K562 (cell line): ENCODE data around the gene PMPCA. TPM values are rescaled to one million over a fixed set of nuclear protein-coding genes. Genes with fewer than 3 reads are reported as not detected.
A peak's percentile ranks its signal among the peaks of the same experiment; 100 is the strongest.

Experiments used
- ATAC-seq: fragments of 200-7000 bp; cut with Tn5 transposase; 3 replicates; pipeline ENCODE4 v1.9.1; 2020; ENCODE audit warnings: moderate library complexity
- BruUV-seq: library from RNA; stranded (reverse); fragments of 400-500 nt; replicated peaks from 2 replicates; lab custom pipeline; 2021; lab: Mats Ljungman, UMichigan
- CTCF ChIA-PET: fragments of 300-600 bp; formaldehyde crosslinking; extraction: SDS; loops from one replicate; lab custom pipeline; 2021; ENCODE audit warnings: low intra/inter-chr PET ratio; lab: Yijun Ruan, JAX
- POLR2A ChIA-PET: fragments of 300-600, 350-650 bp; sonication (Branson Sonifier 250); formaldehyde crosslinking; extraction: SDS; loops from one replicate; lab custom pipeline; 2021; ENCODE audit warnings: antibody characterized with exemption, inconsistent platforms; lab: Yijun Ruan, JAX
- DNase-seq, 4 experiments: peaks; one replicate each; pipeline versions ENCODE4 v3.0.0 to v3.0.0-alpha.2; 2011 to 2018; ENCODE audit warnings: low spot score in 3 of 4, mixed read lengths in 3 of 4; ENCODE audit errors: extremely low read depth in 1 of 4
- FAIRE-seq: peaks from 2 replicates; lab custom pipeline; 2011; peaks lifted over from hg19 to GRCh38; lab: Jason Lieb, UNC
- H2AFZ ChIP-seq: 2 replicates; pipeline ENCODE4 v1.6.0; 2011; ENCODE audit warnings: low read depth, low read length, control low read depth, inconsistent platforms
- H3K27ac ChIP-seq: fragments of 200-600 bp; 3 replicates; pipeline ENCODE4 v1.8.0; 2011; ENCODE audit warnings: low read depth, mild to moderate bottlenecking, control low read depth, inconsistent platforms, low read length, moderate library complexity, mixed read lengths; ENCODE audit errors: extremely low read depth
- H3K27me3 ChIP-seq, 2 experiments: fragments of 300-600 bp in 1 of 2; 2 replicates in 1 of 2; 3 replicates in 1 of 2; pipeline versions ENCODE4 v1.6.0 to v1.8.0; 2011; ENCODE audit warnings: inconsistent platforms in 2 of 2, low read length in 2 of 2, mild to moderate bottlenecking in 1 of 2, mixed read lengths in 1 of 2, moderate library complexity in 1 of 2; ENCODE audit not compliant: control insufficient read depth in 2 of 2, insufficient read depth in 2 of 2
- H3K36me3 ChIP-seq: fragments of 300-600 bp; 3 replicates; pipeline ENCODE4 v1.8.0; 2011; ENCODE audit warnings: mild to moderate bottlenecking, low read length, inconsistent platforms; ENCODE audit not compliant: control insufficient read depth, insufficient read depth
- H3K4me1 ChIP-seq, 2 experiments: fragments of 200-600 bp in 1 of 2; replicated peaks in 1 of 2; 2 replicates in 1 of 2; 3 replicates in 1 of 2; pipeline versions ENCODE4 v1.5.1 to v1.8.0; 2011; ENCODE audit warnings: inconsistent platforms in 2 of 2, low read length in 2 of 2, mild to moderate bottlenecking in 1 of 2, mixed read lengths in 1 of 2, moderate library complexity in 1 of 2; ENCODE audit not compliant: control insufficient read depth in 2 of 2, insufficient read depth in 2 of 2
- H3K4me2 ChIP-seq: 2 replicates; pipeline ENCODE4 v1.6.1; 2011; ENCODE audit warnings: low read length, control low read depth, inconsistent platforms, mixed read lengths; ENCODE audit not compliant: insufficient read depth
- H3K4me3 ChIP-seq: fragments of 200-600 bp; sonication (generic), shearing (Covaris generic); 2 replicates; pipeline ENCODE4 v1.5.1; 2016; ENCODE audit warnings: control low read depth, inconsistent platforms
- H3K79me2 ChIP-seq: fragments of 200-600 bp; 3 replicates; pipeline ENCODE4 v1.8.0; 2011; ENCODE audit warnings: low read length, inconsistent platforms; ENCODE audit not compliant: control insufficient read depth, insufficient read depth
- H3K9ac ChIP-seq, 2 experiments: 2 replicates each; pipeline versions ENCODE4 v1.6.0 to v1.6.1; 2011; ENCODE audit warnings: low read depth in 2 of 2, low read length in 2 of 2, control low read depth in 1 of 2, inconsistent platforms in 1 of 2, mild to moderate bottlenecking in 1 of 2, mixed read lengths in 1 of 2; ENCODE audit not compliant: insufficient read depth in 1 of 2
- H3K9me1 ChIP-seq: one replicate; pipeline ENCODE4 v1.6.0; 2011; ENCODE audit warnings: inconsistent platforms, mild to moderate bottlenecking, low read length, moderate library complexity; ENCODE audit not compliant: control insufficient read depth, insufficient read depth
- H3K9me3 ChIP-seq: replicated peaks from 2 replicates; pipeline ENCODE4 v1.5.1; 2011; ENCODE audit warnings: low read depth, low read length, inconsistent platforms; ENCODE audit not compliant: control insufficient read depth, insufficient read depth
- H4K20me1 ChIP-seq: replicated peaks from 2 replicates; pipeline ENCODE4 v1.6.1; 2011; ENCODE audit warnings: low read length, inconsistent platforms, mixed read lengths; ENCODE audit not compliant: control insufficient read depth, insufficient read depth
- DNMT1 ChIP-seq: fragments of 450-650 bp; IDR thresholded peaks from 2 replicates; pipeline ENCODE4 v1.6.1; 2016; ENCODE audit warnings: antibody characterized with exemption, mild to moderate bottlenecking
- KLF6 ChIP-seq: fragments of 250-450 bp; sonication (Bioruptor Pico); IDR thresholded peaks from 2 replicates; pipeline ENCODE4 v1.4.0; 2020; ENCODE audit warnings: mild to moderate bottlenecking, moderate library complexity, borderline replicate concordance
- LCOR ChIP-seq: sonication (generic); formaldehyde crosslinking; IDR thresholded peaks from 2 replicates; pipeline ENCODE4 v1.8.0; 2022; ENCODE audit warnings: mild to moderate bottlenecking, missing genetic modification reagents
- RHOXF2B ChIP-seq: fragments of 250-450 bp; sonication (Bioruptor Pico); conservative IDR thresholded peaks from 2 replicates; pipeline ENCODE4 v1.5.1; 2021
- SMAD1 ChIP-seq: fragments of 150-350 bp; IDR thresholded peaks from 2 replicates; pipeline ENCODE4 v1.6.1; 2014; ENCODE audit warnings: low read length, low read depth; ENCODE audit not compliant: partially characterized antibody
- STAG1 ChIP-seq: sonication (generic); formaldehyde crosslinking; IDR thresholded peaks from 2 replicates; pipeline ENCODE4 v1.5.0; 2020; ENCODE audit warnings: missing genetic modification reagents, borderline replicate concordance
- TFAM ChIP-seq: fragments of 250-450 bp; sonication (Bioruptor Pico); conservative IDR thresholded peaks from 2 replicates; pipeline ENCODE4 v1.5.0; 2021; ENCODE audit warnings: mild to moderate bottlenecking, moderate library complexity
- TSC22D4 ChIP-seq: fragments of 450-650 bp; IDR thresholded peaks from 2 replicates; pipeline ENCODE4 v1.6.1; 2016; ENCODE audit warnings: missing genetic modification characterization, missing biosample characterization, control low read depth
- ZNF263 ChIP-seq: sonication (generic); formaldehyde crosslinking; IDR thresholded peaks from 2 replicates; pipeline ENCODE4 v1.8.0; 2022; ENCODE audit warnings: mild to moderate bottlenecking, missing genetic modification reagents, borderline replicate concordance
- ZNF436 ChIP-seq: fragments of 250-450, 450-650 bp; sonication (Bioruptor Pico); formaldehyde crosslinking; IDR thresholded peaks from 2 replicates; pipeline ENCODE4 v1.7.0; 2020; ENCODE audit warnings: mild to moderate bottlenecking
- ZNF561 ChIP-seq: fragments of 450-650 bp; formaldehyde crosslinking; conservative IDR thresholded peaks from 2 replicates; pipeline ENCODE4 v1.4.0; 2020; ENCODE audit warnings: mild to moderate bottlenecking, moderate library complexity
- ZNF740 ChIP-seq, 3 experiments: fragments of 200-800 bp in 1 of 3; sonication (Bioruptor generic) in 1 of 3; sonication (generic) in 1 of 3; formaldehyde crosslinking in 1 of 3; IDR thresholded peaks; 2 replicates each; pipeline versions ENCODE4 v1.6.1 to v1.8.0; 2016 to 2022; ENCODE audit warnings: mild to moderate bottlenecking in 2 of 3, missing compliant biosample characterization in 2 of 3, missing genetic modification characterization in 2 of 3, missing genetic modification reagents in 1 of 3
- ZNF830 ChIP-seq: fragments of 250-450 bp; sonication (Bioruptor Pico); IDR thresholded peaks from 2 replicates; pipeline ENCODE4 v1.5.0; 2021; ENCODE audit warnings: mild to moderate bottlenecking
- WGBS: fragments of 100-300 bp; shearing (Covaris generic); methylation state at CpG from one replicate; pipeline ENCODE4 v1.1.6; 2016; ENCODE audit warnings: low coverage, mixed read lengths; ENCODE audit not compliant: insufficient coverage; ENCODE audit errors: missing lambda C conversion rate; 5-methylcytosine and 5-hydroxymethylcytosine counted together
- in situ Hi-C: fragments of 300-500 bp; cut with MboI; formaldehyde crosslinking; loops from 4 replicates; pipeline ENCODE4 v1.15.0; 2018; ENCODE audit warnings: inconsistent platforms, mixed read lengths
- intact Hi-C: fragments of 100-400 bp; cut with micrococcal nuclease; formaldehyde crosslinking; loops from 2 replicates; pipeline ENCODE4 v1.14.2; 2022
- polyA plus RNA-seq, 8 experiments: library from polyadenylated mRNA; depleted of rRNA in 4 of 8; stranded (reverse) in 5 of 8; unstranded in 3 of 8; fragments of >200 nt; fragmentation: Nextera tagmentation in 2 of 8; fragmentation: Illumina TruSeq in 1 of 8; extraction: Ambion mirVana in 2 of 8; extraction: Trizol in 1 of 8; gene quantifications; 2 replicates each; pipeline versions ENCODE4 v1.2.1 to v1.2.3, GENCODE V29; 2011 to 2014; ENCODE audit warnings: inconsistent platforms in 1 of 8, missing spikeins in 1 of 8
- total RNA-seq, 7 experiments: library from RNA; depleted of rRNA in 6 of 7; stranded (reverse); fragments of >200 nt in 6 of 7; fragmentation: Illumina TruSeq in 2 of 7; extraction: Trizol in 2 of 7; gene quantifications; 2 replicates each; pipeline versions ENCODE4 v1.2.1 to v1.2.3, GENCODE V29; 2011 to 2021; ENCODE audit warnings: low replicate concordance in 1 of 7
- TF ChIP-seq, protein P1 (sequence below): fragments of 150-350 bp; IDR thresholded peaks from 2 replicates; pipeline ENCODE4 v1.6.1; 2014; ENCODE audit warnings: low read depth, mild to moderate bottlenecking, low read length, borderline replicate concordance

Gene PMPCA
- total and polyA plus RNA-seq, 9 of the 15 experiments (the other 6 are each of a cell fraction or from before 2014, with no cell fraction given) = 23.9 to 143 (median 86.6) TPM

DNA sequence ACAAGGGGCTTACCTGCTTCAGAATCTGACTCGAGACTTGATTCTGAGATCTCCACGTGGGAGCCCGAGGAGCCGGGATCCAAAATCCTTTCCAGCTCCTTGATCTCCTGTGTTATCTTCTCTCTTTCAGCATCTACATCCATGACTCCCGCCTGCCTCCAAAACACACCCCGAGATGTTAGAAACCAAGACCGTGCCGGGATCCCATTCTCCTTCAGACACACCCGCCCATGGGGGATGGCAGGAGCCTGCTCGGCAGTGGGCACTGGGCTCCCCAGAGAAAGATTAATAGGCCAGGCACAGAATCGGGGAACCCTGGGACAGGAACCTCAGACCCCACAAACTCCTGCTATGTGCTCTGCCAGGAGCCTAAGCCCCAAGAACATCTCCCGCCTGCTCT, 12.2 kb upstream of the PMPCA start:
- in situ Hi-C loops (no loop called here), intact Hi-C loops (no loop called here)
- CTCF ChIA-PET = no interaction called here
- no peak for TF ChIP-seq ZNF263
- TF ChIP-seq RHOXF2B (CRISPR knock-in tag) = no peak
- TF ChIP-seq ZNF830 (CRISPR knock-in tag) = no peak
- no peak for TF ChIP-seq TFAM (CRISPR knock-in tag)
- TF ChIP-seq ZNF561 (CRISPR knock-in tag) = no peak
- TF ChIP-seq TSC22D4 (tag) = no peak
- no peak for TF ChIP-seq ZNF740 (CRISPR knock-in tag; IDR thresholded peaks at IDR 0.05)
- TF ChIP-seq ZNF740 (tag; IDR thresholded peaks at IDR 0.05) = no peak
- TF ChIP-seq KLF6 = no peak
- no peak for TF ChIP-seq STAG1 (CRISPR knock-in tag)
- no peak for TF ChIP-seq ZNF436 (CRISPR knock-in tag)
- no peak for TF ChIP-seq SMAD1
- no peak for TF ChIP-seq LCOR
- TF ChIP-seq DNMT1 = no peak
- TF ChIP-seq, protein P1, sequence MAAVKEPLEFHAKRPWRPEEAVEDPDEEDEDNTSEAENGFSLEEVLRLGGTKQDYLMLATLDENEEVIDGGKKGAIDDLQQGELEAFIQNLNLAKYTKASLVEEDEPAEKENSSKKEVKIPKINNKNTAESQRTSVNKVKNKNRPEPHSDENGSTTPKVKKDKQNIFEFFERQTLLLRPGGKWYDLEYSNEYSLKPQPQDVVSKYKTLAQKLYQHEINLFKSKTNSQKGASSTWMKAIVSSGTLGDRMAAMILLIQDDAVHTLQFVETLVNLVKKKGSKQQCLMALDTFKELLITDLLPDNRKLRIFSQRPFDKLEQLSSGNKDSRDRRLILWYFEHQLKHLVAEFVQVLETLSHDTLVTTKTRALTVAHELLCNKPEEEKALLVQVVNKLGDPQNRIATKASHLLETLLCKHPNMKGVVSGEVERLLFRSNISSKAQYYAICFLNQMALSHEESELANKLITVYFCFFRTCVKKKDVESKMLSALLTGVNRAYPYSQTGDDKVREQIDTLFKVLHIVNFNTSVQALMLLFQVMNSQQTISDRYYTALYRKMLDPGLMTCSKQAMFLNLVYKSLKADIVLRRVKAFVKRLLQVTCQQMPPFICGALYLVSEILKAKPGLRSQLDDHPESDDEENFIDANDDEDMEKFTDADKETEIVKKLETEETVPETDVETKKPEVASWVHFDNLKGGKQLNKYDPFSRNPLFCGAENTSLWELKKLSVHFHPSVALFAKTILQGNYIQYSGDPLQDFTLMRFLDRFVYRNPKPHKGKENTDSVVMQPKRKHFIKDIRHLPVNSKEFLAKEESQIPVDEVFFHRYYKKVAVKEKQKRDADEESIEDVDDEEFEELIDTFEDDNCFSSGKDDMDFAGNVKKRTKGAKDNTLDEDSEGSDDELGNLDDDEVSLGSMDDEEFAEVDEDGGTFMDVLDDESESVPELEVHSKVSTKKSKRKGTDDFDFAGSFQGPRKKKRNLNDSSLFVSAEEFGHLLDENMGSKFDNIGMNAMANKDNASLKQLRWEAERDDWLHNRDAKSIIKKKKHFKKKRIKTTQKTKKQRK = no peak

More for the DNA sequence above, 12.2 kb upstream of the PMPCA start:
- Histone ChIP-seq H3K4me2 (peak overlapping the region; percentile 97; the same call in 1 of the 2 replicates), H3K36me3 (peaks cover 72% of the 10 kb centered on the region), H3K27ac (no peak overlapping the region; the same call in 2 of the 3 replicates), H3K9ac (peak overlapping the region in 1 of 2 experiments; percentile 98; a peak in 2 of 4 replicates), H3K9me1 (no peaks in the 10 kb centered on the region), H3K79me2 (peaks cover 28% of the 10 kb centered on the region), H4K20me1 (no peaks in the 10 kb centered on the region; the same call in 1 of the 2 replicates), H3K4me1 (peaks cover 7 to 43% of the 10 kb centered on the region in 2 experiments; a peak in 4 of 5 replicates), H3K27me3 (no peaks in the 10 kb centered on the region), H3K4me3 (peak overlapping the region; percentile 98), H2AFZ (no peak overlapping the region), H3K9me3 (no peaks in the 10 kb centered on the region)
- POLR2A ChIA-PET = interaction anchor here (1.0 kb wide), 1 partner anchor 35 kb away, joined by 4 read pairs; the partner anchor contains the start of gene DNLZ
- DNase-seq (no peak), FAIRE-seq (no peak), ATAC-seq (no peak)
- no TSS peak for BruUV-seq
- WGBS = 92% methylated on average over 10 of the region's 12 CpGs
